Neural crest cell (in vitro differentiated cells): Measurements from ENCODE around the gene LPCAT3. TPM values are rescaled to one million over a fixed set of nuclear protein-coding genes. Genes with fewer than 3 reads are reported as not detected.

ENCODE experiments used
- DNase-seq: peaks from one replicate; pipeline ENCODE4 v3.0.0; 2021; ENCODE audit warnings: low read depth, mixed read lengths, low spot score
- H3K27ac Mint-ChIP-seq: one replicate; pipeline ENCODE4 v1.8.0; 2021; ENCODE audit warnings: mild to moderate bottlenecking, mixed read lengths; ENCODE audit not compliant: unreplicated experiment
- H3K27me3 Mint-ChIP-seq: 2 replicates; pipeline ENCODE4 v1.8.0; 2021; ENCODE audit warnings: low read depth, mild to moderate bottlenecking, mixed read lengths
- H3K36me3 Mint-ChIP-seq: 2 replicates; pipeline ENCODE4 v1.8.0; 2021; ENCODE audit warnings: low read depth, mild to moderate bottlenecking, mixed read lengths
- H3K4me1 Mint-ChIP-seq: 2 replicates; pipeline ENCODE4 v1.8.0; 2021; ENCODE audit warnings: mixed read lengths
- H3K4me3 Mint-ChIP-seq: one replicate; pipeline ENCODE4 v1.8.0; 2021; ENCODE audit warnings: mild to moderate bottlenecking, mixed read lengths
- H3K9me3 Mint-ChIP-seq: 2 replicates; pipeline ENCODE4 v1.8.0; 2021; ENCODE audit warnings: mixed read lengths
- total RNA-seq: library from RNA; stranded (reverse); gene quantifications from 2 replicates; pipeline ENCODE4 v1.2.1, GENCODE V29; 2021
- TF ChIP-seq, protein P1 (sequence below): fragments of 200-600 bp; sonication (generic); conservative IDR thresholded peaks from 2 replicates; pipeline ENCODE4 v1.5.0; 2021; ENCODE audit warnings: antibody characterized with exemption, mild to moderate bottlenecking

Gene LPCAT3
- total RNA-seq, 1 donor from 2014 or later: 32.8 TPM

DNA sequence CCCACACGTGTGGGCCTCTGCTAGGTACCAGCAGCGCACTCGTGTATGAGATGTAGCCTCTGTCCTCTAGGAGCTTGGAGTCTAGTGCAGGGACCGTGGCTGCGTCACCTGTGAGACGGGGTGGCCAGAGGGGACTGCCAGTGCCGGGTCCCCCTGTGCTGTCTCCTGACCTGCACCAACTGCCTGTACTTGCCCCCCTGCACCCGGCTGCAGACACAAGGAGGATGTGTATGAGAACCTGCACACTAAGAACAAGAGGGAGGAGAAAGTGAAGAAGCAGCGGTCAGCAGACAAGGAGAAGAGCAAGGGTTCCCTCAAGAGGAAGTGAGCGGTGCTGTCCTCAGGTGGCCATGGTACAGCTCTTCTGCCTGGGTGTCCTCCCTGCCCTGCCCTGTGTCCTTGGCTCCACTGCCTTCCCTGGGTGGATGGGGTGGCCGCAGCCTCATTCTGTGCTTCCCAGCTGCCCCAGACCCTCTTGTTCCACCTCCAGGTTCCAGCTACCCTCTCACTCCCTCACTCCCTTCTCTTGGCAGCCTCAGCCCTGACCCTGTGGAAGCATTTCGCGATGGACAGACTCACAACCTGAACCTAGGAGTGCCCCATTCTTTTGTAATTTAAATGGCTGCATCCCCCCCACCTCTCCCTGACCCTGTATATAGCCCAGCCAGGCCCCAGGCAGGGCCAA is 57.5 kb downstream of the LPCAT3 start:
- Mint-ChIP-seq H3K27ac (no peak overlapping the region), H3K36me3 (peaks cover 3% of the 10 kb centered on the region), H3K4me1 (peaks cover 20% of the 10 kb centered on the region), H3K27me3 (no peaks in the 10 kb centered on the region), H3K9me3 (no peaks in the 10 kb centered on the region), H3K4me3 (no peak overlapping the region)
- DNase-seq: no peak
- TF ChIP-seq, protein P1, sequence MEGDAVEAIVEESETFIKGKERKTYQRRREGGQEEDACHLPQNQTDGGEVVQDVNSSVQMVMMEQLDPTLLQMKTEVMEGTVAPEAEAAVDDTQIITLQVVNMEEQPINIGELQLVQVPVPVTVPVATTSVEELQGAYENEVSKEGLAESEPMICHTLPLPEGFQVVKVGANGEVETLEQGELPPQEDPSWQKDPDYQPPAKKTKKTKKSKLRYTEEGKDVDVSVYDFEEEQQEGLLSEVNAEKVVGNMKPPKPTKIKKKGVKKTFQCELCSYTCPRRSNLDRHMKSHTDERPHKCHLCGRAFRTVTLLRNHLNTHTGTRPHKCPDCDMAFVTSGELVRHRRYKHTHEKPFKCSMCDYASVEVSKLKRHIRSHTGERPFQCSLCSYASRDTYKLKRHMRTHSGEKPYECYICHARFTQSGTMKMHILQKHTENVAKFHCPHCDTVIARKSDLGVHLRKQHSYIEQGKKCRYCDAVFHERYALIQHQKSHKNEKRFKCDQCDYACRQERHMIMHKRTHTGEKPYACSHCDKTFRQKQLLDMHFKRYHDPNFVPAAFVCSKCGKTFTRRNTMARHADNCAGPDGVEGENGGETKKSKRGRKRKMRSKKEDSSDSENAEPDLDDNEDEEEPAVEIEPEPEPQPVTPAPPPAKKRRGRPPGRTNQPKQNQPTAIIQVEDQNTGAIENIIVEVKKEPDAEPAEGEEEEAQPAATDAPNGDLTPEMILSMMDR: no peak

- no peaks in the 10 kb centered on the region for H3K9me3 Mint-ChIP-seq
- peaks cover 14% of the 10 kb centered on the region for H3K4me1 Mint-ChIP-seq
- no peak for DNase-seq
- no peak overlapping the region for H3K4me3 Mint-ChIP-seq
- TF ChIP-seq, protein P1: no peak
- no peaks in the 10 kb centered on the region for H3K36me3 Mint-ChIP-seq
- H3K27ac Mint-ChIP-seq: no peak overlapping the region
- no peaks in the 10 kb centered on the region for H3K27me3 Mint-ChIP-seq
These were observed 58.3 kb downstream of the LPCAT3 start for GRCh38 chr12:6959805-6960592.

GRCh38 chr12:6959058-6959804 is 59.0 kb downstream of the LPCAT3 start:
- TF ChIP-seq, protein P1: no peak
- DNase-seq: no peak
- Mint-ChIP-seq H3K27me3 (no peaks in the 10 kb centered on the region), H3K4me3 (no peak overlapping the region), H3K36me3 (no peaks in the 10 kb centered on the region), H3K9me3 (no peaks in the 10 kb centered on the region), H3K27ac (no peak overlapping the region), H3K4me1 (peaks cover 13% of the 10 kb centered on the region)

DNA sequence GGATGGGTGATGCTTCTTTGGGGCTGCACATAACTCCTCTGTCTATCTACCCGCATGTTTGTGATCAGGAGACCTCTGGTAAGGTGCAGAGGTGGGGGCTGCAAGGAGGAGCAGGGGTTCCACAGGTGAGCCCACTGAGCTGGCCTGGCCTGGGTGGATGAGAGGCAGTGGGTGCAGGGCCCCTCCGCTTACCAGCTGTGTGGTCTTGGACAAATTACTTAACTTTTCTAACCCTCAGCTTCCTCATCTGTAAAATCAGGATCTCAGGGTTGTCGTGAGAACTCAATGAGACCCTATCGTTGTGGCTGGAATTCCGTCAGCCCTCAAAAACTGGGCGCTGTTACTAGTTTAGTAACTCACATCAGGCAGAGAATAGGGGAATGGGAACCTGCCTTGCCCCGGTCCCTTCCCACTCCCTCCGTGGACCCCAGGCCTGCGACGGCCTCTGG is 59.6 kb downstream of the LPCAT3 start:
- Mint-ChIP-seq H3K27me3 (no peaks in the 10 kb centered on the region), H3K4me3 (no peak overlapping the region), H3K27ac (no peak overlapping the region), H3K36me3 (no peaks in the 10 kb centered on the region), H3K9me3 (no peaks in the 10 kb centered on the region), H3K4me1 (peaks cover 17% of the 10 kb centered on the region)
- TF ChIP-seq, protein P1: no peak
- DNase-seq: no peak

- no peak overlapping the region for H3K27ac Mint-ChIP-seq
- no peaks in the 10 kb centered on the region for H3K9me3 Mint-ChIP-seq
- H3K4me3 Mint-ChIP-seq: no peak overlapping the region
- no peak for DNase-seq
- TF ChIP-seq, protein P1: no peak
- no peaks in the 10 kb centered on the region for H3K36me3 Mint-ChIP-seq
- no peaks in the 10 kb centered on the region for H3K27me3 Mint-ChIP-seq
- H3K4me1 Mint-ChIP-seq: peaks cover 17% of the 10 kb centered on the region
These were observed 60.3 kb downstream of the LPCAT3 start for GRCh38 chr12:6957741-6958608.
